IMR-90 (cell line): ENCODE data around the gene TSPAN4.

Experiments used
- BHLHE40 ChIP-seq: fragments of 150-350 bp; IDR thresholded peaks from 2 replicates; pipeline ENCODE4 v1.6.1; 2016; ENCODE audit warnings: mild to moderate bottlenecking, low read depth, low read length
- MXI1 ChIP-seq: IDR thresholded peaks from 2 replicates; pipeline ENCODE4 v1.6.1; 2012; ENCODE audit warnings: low read depth, mild to moderate bottlenecking, low read length, moderate library complexity, borderline replicate concordance

DNA sequence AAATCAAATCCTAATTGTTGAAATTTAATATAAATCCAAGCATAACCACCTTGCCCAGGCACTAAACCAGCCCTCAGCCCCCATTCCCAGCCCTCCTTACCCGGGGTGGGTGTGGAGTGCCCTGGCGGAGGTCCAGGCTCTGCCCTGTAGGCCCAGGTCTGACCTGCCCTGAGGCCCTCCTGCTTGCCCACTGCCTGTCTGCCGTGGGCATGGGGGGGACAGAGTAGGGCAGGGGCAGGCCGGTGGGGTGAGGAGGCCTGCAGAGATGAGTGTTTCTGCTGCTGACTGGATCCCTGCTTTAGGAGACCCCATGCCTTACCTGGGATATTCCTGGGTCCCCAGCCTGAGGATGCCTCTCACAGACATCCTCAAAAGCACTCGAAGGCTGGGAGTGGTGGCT lies 71.6 kb downstream of the TSPAN4 start:
- no peak for TF ChIP-seq MXI1
- no peak for TF ChIP-seq BHLHE40
